ENCODE data around the gene IHH.
A peak's percentile ranks its signal among the peaks of the same experiment; 100 is the strongest.

The IHH gene

GRCh38 chr2:219073413-219074129 lies 12.8 kb upstream of the IHH start:
- peak; percentile 75 to 94 (median 84) for DNase-seq

- DNase-seq = no peak
Observed at GRCh38 chr2:219072741-219073250, 12.1 kb upstream of the IHH start.

GRCh38 chr2:219071131-219071816 lies 10.6 kb upstream of the IHH start:
- no peak for DNase-seq

- DNase-seq = no peak
Observed at GRCh38 chr2:219065484-219065883, 4.8 kb upstream of the IHH start.

DNA sequence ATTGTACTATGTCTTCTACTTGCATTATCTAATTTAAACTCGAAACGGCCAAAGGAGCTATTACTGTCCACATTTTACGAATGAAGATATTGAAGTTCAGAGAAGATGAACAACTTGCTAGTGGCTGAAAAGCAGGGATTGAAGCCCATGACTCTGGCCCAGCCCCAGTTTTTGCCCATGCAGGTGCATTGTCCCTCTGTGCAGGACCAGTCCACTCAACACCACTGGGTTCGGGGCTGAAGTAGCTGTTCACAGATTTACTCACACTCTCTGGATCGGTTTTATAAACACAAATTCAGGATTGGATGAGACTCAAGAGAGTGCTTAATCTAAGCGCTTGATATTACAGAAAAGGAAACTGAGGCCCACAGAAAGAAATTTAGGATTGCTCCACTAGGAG lies 1.4 kb upstream of the IHH start:
- no peak for DNase-seq

DNA sequence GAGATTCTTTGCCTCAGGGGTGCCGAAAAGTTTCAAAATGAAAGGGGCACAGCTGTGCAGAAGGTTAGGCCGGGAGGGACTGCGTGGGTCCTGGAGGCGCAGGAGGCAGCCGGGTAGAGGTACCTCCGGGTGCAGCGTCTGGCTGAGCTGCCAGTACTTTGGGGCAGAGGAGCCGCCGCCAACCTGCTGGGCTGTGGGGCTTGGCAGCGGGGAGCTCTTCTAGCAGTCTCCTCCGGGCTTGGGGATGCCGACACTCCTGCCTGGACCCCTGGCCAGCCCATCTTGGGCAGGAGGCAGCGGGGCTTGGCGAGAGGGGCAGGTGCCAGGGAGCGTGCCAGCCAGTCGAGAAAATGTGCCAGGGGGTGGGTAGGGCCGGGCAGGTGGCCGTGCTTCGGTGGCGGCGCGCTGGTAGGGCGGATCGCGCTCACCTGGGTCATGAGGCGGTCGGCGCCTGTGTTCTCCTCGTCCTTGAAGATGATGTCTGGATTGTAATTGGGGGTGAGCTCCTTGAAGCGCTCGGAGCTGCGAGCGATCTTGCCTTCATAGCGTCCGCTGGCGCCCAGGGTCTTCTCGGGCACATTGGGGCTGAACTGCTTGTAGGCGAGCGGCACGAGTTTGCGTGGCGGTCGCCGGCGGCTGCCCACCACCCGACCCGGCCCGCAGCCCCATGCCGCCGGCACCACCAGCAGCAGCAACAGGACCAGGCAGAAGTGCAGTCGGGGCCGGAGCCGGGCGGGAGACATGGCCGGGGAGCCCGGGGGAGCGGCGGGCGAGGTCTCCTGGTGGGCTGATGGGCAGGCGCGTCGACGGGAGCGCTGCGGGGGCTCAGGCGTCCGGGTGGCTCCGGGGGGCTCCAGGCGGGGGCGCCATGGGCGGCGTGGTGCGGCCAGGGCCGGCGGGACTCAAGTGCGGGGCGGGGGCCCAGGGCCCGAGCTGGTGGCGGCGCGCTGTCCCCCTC lies 717 bp downstream of the IHH start:
- no peak for DNase-seq

GRCh38 chr2:219059375-219059724 lies 1.4 kb downstream of the IHH start:
- no peak for DNase-seq

GRCh38 chr2:219058541-219059374 lies 2.0 kb downstream of the IHH start:
- no peak for DNase-seq

DNA sequence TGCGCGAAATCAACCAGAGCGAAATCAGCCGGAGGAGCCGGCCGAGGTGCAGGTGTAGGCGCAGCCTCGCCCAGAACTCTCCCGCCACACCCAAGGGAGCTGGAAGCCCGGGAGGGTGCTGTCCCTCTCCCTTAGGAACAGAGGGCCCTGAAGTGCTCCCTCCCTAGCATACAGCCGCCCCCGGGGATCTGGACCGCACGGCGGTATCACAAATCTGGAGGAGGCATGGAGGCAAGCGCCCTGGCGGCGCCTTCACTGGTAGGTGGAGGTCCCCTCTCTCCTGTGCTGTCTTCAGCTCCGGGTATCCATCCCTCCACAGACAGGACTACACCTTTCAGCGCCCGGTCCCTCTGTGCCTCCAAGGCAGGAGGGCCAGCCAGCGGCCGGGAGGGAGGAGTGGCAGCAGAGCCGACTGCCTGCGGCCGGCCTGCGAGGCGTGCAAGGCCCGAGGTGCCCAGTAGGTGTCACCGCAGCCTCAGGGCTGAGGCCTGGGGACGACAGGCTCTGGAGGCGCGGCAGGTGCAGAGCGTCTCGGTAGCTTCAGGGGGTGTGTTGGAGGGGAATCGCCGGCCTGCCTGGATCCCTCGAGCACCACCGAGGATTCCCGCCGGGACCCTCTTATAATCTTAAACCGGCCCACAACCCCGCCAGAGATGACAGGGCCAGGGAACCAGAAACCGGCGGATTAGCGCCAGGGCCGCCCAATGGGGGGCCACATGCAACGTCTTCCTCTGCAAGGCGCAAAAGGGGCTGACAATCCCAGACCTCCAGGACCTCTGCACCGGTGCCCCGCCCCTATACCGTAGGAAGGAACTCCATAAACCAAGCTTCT lies 2.8 kb downstream of the IHH start:
- DNase-seq = peak; percentile 74 to 87 (median 81)

DNA sequence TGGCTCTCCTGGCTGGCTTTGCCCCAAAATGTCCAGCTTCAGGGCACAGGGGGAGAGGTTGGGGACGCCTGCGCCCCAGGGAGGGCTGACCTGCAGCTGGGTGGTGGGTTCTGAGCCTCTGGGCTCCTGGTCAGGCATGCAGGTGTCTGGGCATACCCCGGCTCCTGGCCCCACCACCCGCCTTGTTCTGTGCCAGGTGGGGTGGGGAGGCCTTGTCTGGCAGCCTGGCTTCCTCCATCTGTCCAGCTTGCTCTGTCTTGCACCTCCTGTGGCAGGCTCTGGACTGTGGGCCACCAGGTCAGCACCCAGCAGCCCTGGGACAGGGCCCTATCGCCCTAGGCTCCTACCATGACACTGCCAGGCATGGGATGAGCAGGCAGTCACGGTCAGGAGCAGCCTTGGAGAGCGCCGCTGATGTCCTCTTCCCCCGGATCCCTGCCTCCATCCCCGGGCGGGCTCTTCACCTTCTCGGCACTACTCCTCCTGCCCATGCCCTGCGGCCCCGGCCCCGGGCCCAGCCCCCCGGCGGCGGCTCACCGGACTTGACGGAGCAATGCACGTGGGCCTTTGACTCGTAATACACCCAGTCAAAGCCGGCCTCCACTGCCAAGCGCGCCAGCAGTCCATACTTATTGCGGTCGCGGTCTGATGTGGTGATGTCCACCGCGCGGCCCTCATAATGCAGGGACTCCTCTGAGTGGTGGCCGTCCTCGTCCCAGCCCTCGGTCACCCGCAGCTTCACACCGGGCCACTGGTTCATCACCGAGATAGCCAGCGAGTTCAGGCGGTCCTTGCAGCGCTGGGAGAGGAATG lies 3.6 kb downstream of the IHH start:
- no peak for DNase-seq

DNA sequence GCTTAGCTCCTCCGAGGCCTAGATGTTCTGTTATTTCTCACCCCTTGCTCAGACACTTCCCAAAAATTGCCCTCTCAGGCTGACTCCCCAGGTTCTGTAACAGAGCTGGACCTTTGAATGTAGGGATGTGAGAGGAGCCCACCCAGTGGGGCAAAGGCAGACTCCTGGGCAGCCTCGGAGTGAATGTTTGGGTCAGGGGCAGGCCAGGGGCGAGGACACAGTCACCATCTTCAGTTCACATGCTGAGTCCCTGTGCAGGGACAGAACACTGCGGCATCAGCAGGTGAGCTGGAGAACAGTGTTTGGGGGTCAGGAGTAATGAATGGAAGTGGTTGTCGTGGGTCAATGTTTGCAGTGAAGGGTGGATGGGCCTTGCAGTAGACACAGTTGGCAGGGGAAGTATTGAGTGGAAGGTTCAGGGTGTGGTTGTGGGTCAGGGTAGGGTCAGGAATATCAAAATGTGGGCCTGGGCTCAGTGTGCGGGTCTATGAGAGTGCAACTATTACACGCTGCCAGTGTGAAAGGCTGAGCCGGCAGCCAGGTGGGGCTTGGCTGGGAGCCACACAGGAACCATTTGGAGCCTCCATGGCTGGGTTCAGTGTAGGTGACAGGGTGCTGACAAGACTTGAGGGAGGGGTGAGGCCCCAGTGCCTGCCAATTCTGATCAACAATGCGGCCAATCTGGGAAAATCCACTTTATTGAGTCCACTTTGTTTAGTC lies 4.4 kb downstream of the IHH start:
- DNase-seq = no peak

DNA sequence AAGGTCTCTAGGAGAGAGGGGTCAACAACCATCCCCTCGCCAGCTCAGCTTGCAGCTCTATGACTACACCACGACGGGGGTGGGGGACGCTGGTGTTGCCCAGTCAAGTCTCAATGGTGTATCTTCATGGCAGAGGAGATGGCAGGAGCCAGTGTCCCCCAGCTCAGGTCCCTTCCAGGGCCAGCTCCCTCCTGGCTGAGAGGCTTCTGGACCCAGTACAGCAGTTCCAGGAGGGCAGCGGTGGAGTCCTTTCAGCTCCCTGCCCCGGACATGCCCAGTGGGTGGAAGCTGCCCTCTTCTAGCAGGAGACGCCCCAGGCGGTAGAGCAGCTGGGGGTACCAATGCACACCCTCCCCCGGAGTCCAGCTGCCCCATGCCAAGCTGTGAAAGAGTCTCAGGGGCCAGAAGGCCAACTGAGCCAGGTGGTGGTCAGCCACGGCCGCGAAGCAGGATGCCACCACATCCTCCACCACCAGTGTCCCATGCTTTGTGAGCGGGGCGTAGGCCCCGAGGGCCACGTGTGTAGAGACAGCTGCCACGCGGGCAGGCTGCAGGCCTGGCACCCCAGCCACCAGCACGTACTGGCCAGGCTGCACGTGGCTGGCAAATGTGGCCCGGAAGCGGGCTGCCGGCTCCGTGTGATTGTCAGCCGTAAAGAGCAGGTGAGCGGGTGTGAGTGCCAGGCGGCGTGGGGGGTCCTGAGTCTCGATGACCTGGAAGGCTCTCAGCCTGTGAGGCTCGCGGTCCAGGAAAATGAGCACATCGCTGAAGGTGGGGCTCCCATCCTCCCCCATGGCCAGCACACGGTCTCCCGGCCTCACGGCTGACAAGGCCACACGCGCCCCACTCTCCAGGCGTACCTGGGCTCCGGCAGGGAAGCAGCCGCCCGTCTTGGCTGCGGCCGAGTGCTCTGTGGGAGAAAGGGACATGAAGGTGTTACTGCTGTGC lies 5.5 kb downstream of the IHH start:
- DNase-seq = no peak

- DNase-seq = no peak
Observed at GRCh38 chr2:219049282-219049681, 11.4 kb downstream of the IHH start.

DNA sequence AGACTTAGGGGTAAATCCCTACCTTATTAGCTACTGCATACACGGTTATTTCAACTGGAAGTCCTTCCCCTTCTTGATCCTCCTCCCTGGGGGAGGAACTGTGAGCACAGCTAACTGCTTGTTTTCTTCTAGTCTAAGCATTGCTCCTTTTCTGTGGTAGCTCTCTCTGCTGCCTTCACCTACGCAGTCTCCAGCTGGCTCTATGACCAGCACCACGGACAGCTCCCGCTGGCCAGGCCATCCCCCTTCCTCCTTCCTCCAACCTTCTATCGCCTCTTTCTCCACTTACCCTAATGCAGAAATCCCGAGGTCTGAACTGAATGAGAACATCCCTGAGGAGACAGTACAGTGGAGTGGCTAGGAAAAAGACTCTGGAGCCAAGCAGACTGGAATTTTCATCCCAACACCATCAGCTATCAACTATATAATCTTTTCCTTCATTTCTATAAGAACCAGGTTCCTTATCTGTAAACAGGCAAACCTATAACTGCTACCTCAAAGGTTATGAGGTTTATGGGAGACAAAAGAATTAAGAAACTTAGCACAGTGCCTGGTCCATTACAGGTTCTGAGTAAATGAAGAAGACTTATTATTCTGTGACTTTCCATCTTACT lies 14.7 kb downstream of the IHH start:
- DNase-seq = peak; percentile 55 to 78 (median 64)

- no peak for DNase-seq
Observed at GRCh38 chr2:219042750-219043149, 18.0 kb downstream of the IHH start.

GRCh38 chr2:219042157-219042556 lies 18.6 kb downstream of the IHH start:
- DNase-seq = no peak

- DNase-seq = peak; percentile 13 to 43 (median 32)
Observed at GRCh38 chr2:219041252-219041651, 19.5 kb downstream of the IHH start, which contains the start of gene CFAP65. Gene CFAP65, minus strand, starts transcription at chr2:219041516. Its CDS starts 2,468 bp downstream, at chr2:219039048.

DNA sequence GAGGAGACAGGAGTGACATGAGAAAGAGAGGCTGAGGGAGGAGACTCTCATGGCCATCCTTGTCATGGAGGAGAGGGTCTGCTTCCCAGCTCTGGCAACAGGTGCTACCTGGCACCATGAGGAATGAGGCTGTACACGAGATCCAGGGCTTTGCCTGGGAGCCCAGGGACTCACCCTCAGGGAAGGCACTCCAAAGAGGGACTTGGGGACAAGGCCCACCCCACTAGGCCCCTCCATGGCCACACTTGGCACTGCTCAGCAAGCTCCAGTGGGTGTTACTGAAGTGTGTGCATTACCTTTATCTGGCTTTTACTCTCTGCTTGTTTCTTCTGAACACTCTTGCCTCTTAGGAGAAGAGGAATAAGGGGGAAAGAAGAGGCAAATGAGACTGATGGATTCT lies 22.1 kb downstream of the IHH start:
- no peak for DNase-seq

All from suppressor macrophage (primary cell).